H1 (cell line): ENCODE measurements around the gene PHETA1. TPM values are rescaled to one million over a fixed set of nuclear protein-coding genes. Genes with fewer than 3 reads are reported as not detected.

ENCODE experiments used
- CTBP2 ChIP-seq: IDR thresholded peaks from 2 replicates; pipeline ENCODE4 v1.7.0; 2011; ENCODE audit warnings: borderline replicate concordance, mild to moderate bottlenecking, moderate library complexity, mixed read lengths, low read length; ENCODE audit not compliant: insufficient read depth, insufficient read length
- FOSL1 ChIP-seq: IDR thresholded peaks from 2 replicates; pipeline ENCODE4 v1.6.1; 2011; ENCODE audit warnings: mild to moderate bottlenecking, low read depth, low read length, moderate library complexity; ENCODE audit not compliant: insufficient read depth
- MAFK ChIP-seq: IDR thresholded peaks from 2 replicates; pipeline ENCODE4 v1.6.1; 2012; ENCODE audit warnings: low read depth, mild to moderate bottlenecking, improper control_type of control experiment, low read length
- YY1 ChIP-seq: IDR thresholded peaks from 2 replicates; pipeline ENCODE4 v1.6.1; 2011; ENCODE audit warnings: low read depth, mild to moderate bottlenecking, low read length
- ZNF274 ChIP-seq: IDR thresholded peaks from 2 replicates; pipeline ENCODE4 v1.7.0; 2012; ENCODE audit warnings: low read length, borderline replicate concordance; ENCODE audit errors: extremely low read depth
- polyA plus RNA-seq, 7 experiments: library from polyadenylated mRNA; depleted of rRNA in 3 of 7; stranded (reverse) in 5 of 7; unstranded in 2 of 7; fragments of >200 nt in 5 of 7; fragments of 200-250 nt in 2 of 7; gene quantifications; 1 replicate in 5 of 7; 2 replicates in 1 of 7; 4 replicates in 1 of 7; pipeline versions ENCODE4 v1.2.1 to v1.2.3, GENCODE V29; 2011 to 2013; ENCODE audit warnings: missing spikeins in 2 of 7, mixed read lengths in 2 of 7
- total RNA-seq: library from RNA; stranded (reverse); fragmentation: NEBNext Ultra II Directional; extraction: Animal tissue kit (Norgen Biotek cat#: 25700); gene quantifications from 2 replicates; pipeline ENCODE4 v1.2.1, GENCODE V29; 2021

The PHETA1 gene
- total and polyA plus RNA-seq, 2 of the 8 experiments (the other 6 are each of a cell fraction or from before 2014, with no cell fraction given): 5.2 to 12.3 TPM

DNA sequence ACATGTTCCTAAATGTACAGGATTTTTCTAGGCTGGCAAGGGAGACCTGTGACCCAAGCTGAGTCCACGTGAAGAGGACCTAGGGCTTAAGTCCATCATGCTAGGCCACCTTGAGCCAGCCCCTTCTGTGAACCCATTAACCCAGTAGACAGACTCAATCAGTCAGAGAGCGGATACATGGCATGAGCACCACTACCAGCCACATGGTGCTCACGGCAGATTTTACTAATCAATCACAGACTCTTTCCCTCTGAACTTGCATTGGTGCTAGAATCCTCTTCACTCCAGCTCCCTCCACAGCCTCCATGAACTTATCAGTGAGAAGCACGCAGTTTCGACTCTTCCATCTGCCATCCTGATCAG, 9.0 kb downstream of the PHETA1 start (continued):
- TF ChIP-seq YY1: no peak
- no peak for TF ChIP-seq ZNF274
- no peak for TF ChIP-seq CTBP2
- no peak for TF ChIP-seq FOSL1
- TF ChIP-seq MAFK: no peak
